ENCODE data around the gene TMED3.

DNA sequence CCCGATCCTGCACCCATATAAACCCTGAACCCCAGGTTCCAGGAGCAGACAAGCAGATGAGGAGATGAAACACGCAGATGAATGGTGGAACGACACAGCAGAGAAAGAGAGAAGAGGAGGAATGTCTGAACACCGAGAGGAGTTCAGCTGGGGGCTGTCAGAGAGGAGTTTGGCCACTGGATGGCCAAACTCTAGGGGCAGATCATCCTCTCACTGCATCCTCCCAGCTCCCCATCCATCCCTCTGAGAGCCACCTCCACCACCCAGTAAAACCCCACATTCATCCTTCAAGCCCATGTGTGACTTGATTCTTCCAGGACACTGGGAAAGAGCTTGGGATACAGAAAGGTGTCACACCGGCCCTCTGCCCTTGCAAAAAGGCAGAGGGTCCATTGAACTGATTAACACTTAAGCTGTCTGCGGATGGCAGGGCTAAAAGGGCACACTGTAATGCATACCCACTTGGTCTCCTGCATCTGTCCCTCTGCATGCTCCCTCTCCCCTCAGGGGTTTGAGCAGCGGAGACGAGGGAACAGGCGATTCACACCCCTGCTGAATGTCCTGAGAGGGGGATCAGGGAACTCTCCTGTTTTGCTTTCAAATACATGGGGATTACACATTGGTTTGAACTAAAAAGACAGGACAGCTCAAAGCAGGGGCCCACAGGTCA is 53.8 kb downstream of the TMED3 start:
- no peak for TF ChIP-seq EZH2 (IDR thresholded peaks at IDR 0.05; ENCODE audit: low read depth)
- TF ChIP-seq, protein P1, sequence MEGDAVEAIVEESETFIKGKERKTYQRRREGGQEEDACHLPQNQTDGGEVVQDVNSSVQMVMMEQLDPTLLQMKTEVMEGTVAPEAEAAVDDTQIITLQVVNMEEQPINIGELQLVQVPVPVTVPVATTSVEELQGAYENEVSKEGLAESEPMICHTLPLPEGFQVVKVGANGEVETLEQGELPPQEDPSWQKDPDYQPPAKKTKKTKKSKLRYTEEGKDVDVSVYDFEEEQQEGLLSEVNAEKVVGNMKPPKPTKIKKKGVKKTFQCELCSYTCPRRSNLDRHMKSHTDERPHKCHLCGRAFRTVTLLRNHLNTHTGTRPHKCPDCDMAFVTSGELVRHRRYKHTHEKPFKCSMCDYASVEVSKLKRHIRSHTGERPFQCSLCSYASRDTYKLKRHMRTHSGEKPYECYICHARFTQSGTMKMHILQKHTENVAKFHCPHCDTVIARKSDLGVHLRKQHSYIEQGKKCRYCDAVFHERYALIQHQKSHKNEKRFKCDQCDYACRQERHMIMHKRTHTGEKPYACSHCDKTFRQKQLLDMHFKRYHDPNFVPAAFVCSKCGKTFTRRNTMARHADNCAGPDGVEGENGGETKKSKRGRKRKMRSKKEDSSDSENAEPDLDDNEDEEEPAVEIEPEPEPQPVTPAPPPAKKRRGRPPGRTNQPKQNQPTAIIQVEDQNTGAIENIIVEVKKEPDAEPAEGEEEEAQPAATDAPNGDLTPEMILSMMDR (conservative IDR thresholded peaks at IDR 0.05): no peak

All from PC-9 (cell line).